Measurements from ENCODE around the gene NEK7.

GRCh38 chr1:198228925-198229324 is 72.1 kb downstream of the NEK7 start:
- TF ChIP-seq, protein P1, sequence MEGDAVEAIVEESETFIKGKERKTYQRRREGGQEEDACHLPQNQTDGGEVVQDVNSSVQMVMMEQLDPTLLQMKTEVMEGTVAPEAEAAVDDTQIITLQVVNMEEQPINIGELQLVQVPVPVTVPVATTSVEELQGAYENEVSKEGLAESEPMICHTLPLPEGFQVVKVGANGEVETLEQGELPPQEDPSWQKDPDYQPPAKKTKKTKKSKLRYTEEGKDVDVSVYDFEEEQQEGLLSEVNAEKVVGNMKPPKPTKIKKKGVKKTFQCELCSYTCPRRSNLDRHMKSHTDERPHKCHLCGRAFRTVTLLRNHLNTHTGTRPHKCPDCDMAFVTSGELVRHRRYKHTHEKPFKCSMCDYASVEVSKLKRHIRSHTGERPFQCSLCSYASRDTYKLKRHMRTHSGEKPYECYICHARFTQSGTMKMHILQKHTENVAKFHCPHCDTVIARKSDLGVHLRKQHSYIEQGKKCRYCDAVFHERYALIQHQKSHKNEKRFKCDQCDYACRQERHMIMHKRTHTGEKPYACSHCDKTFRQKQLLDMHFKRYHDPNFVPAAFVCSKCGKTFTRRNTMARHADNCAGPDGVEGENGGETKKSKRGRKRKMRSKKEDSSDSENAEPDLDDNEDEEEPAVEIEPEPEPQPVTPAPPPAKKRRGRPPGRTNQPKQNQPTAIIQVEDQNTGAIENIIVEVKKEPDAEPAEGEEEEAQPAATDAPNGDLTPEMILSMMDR (IDR thresholded peaks at IDR 0.05; ENCODE audit: poor library complexity) = no peak
- TF ChIP-seq EZH2 (IDR thresholded peaks at IDR 0.05; ENCODE audit: borderline replicate concordance) = no peak
